G401 (cell line): Measurements from ENCODE around the gene NEDD4L. TPM values are rescaled to one million over a fixed set of nuclear protein-coding genes. Genes with fewer than 3 reads are reported as not detected.
"Not testable (repeated sequence)": the region's sequence is repeated elsewhere in the genome, so short reads cannot be mapped to it uniquely, and the experiment has no call there.

ENCODE experiments used
- DNase-seq: peaks from one replicate; pipeline ENCODE4 v3.0.0-alpha.2; 2015; ENCODE audit warnings: low spot score
- in situ Hi-C: cut with HindIII; loops from 2 replicates; pipeline ENCODE4 v1.10.0; 2016; ENCODE audit warnings: low sequenced_read_pairs, mixed read lengths
- total RNA-seq: library from RNA; depleted of rRNA; stranded (reverse); fragments of >200 nt; shearing (Covaris generic); gene quantifications from 2 replicates; pipeline ENCODE4 v1.2.3, GENCODE V29; 2014

The NEDD4L gene
- total RNA-seq, 1 experiment from 2014 or later, result 0.37 TPM

- no peak for DNase-seq
- in situ Hi-C loops, result no loop called here
These were observed 315.6 kb downstream of the NEDD4L start for GRCh38 chr18:58359620-58360019.

GRCh38 chr18:58360324-58360723 is 316.3 kb downstream of the NEDD4L start:
- no peak for DNase-seq
- in situ Hi-C loops, result no loop called here

DNA sequence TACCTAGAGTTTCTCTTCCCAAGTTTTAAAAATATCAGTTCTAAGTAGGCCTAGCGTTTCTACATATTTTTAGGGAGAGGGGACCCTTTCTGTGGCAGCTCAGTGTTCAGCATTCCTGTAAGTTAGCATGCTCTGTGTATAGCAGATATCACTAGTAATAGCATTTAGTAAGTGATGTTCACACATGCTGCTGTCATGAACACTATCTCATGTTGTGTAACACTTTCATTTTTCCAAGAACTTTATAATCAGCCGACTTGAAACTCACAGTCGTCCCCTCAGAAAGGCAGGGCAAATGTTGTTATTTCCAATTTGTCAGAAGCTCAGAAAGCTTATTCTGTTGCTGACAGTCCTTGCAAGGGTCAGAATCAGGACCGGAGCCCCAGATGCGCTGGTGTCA is 317.2 kb downstream of the NEDD4L start:
- in situ Hi-C loops, result no loop called here
- DNase-seq, result no peak

GRCh38 chr18:58362027-58362575 is 318.1 kb downstream of the NEDD4L start:
- no peak for DNase-seq
- in situ Hi-C loops, result no loop called here

DNA sequence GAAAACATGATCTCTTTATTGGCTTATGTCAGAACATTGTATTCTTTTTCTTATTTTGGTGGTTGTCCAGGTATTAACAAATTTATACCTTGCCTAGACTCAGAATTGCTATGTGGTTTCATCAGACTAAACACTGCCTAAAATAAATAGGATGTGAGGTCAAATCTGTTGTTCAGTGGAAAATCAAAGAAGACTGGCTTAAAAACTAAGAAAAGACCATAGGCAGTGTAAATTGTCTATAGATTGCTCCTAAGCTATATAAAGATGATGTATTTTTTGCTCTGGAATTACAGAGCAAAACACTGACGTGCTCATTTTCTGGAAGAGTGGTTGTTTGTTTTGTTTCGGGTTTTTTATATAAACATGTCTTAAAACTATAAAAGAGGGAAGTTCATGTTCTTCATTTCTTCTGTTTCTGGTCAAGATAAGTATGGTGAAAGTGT is 318.8 kb downstream of the NEDD4L start:
- in situ Hi-C loops, result no loop called here
- no peak for DNase-seq

DNA sequence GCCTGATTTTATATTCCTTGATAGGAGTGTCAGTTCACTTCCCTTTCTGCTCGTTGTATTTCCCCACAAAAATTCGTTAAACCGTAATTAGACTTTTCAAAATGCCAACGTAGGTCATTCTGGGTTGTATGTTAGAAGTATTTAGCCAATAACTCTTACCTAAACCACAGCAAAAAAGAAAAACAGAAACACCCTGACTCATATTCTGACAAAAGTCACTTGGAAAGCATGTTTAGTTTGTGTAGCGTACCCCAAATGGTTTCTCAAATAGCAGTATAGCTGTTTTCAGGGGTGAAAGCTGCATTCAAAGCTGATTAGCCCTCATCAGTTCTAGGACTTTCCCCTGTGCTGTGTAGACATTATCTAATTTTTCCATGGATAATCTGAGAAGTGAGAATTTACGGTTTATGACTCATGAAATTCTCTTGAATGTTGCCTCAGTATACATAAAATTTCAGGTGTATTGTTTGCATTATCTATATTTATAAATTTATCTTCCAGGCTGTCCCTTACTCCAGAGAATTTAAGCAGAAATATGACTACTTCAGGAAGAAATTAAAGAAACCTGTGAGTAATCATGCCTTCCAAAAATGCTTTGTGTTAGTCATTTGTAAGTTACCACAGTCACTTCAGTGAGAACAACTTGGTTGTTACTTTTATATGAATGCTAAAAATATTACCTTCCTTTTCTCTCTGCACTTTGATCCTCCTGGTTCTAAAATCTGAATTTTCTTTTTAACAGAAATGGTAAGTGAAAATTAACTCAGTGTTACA is 319.9 kb downstream of the NEDD4L start:
- in situ Hi-C loops, result no loop called here
- DNase-seq, result no peak

DNA sequence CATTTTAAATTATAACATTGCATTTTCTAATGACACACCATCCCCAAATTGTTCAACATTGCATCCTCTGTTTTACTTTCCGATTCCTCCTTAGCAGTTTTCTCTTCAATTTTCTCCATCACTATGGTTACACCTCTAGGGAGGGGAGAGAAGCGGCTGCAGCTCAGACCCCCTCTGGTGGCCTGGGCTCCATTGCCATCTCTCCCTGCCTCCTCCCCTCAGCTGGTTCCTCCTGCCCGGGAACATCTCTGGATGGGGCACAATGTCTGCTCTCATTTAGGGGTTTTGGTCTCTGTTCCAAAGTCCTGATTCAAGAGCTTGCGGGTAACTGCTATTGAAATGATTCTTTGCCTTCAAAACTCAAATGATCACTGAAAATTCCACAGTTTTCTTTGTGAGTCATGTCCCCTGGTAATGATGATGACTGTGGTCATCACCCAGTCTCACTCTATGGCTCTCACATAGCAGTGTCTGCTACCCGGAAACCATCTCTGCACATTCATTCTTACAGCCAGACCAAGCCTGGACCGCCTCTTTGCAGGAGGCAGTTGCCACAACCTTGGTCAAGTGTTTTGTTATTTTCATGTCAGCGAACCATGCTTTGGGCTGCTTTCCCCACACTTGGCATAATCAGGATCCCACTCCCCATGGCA is 321.0 kb downstream of the NEDD4L start:
- DNase-seq, result no peak
- in situ Hi-C loops, result no loop called here

GRCh38 chr18:58367425-58368140 is 323.6 kb downstream of the NEDD4L start:
- DNase-seq, result no peak
- in situ Hi-C loops, result no loop called here

GRCh38 chr18:58369616-58370015 is 325.6 kb downstream of the NEDD4L start:
- in situ Hi-C loops, result no loop called here
- DNase-seq, result no peak

DNA sequence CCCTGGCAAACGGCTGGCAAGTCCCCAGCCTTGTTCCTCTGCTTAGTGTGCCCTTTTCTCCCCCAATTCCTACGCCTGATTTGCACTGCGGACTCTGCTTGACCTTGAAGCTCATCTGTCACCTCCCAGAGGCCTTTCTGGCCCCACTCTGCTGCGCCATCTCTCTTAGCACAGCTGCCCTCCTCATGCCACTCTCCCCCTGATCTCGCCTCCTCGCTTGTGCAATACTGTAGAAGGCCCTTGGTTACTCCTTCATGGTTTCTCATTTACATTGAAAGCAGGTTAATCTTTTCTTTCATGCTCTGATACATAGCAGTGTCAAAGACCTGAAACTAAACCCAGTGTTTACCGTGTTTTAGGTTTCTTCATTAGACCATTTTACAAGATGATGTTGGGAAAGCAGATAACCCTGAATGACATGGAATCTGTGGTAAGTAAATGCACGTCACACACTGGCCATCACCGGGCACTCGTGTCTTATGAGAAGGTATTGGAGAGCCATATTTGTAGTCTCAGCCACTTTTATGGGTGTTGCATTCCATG is 326.1 kb downstream of the NEDD4L start:
- in situ Hi-C loops, result no loop called here
- no peak for DNase-seq

DNA sequence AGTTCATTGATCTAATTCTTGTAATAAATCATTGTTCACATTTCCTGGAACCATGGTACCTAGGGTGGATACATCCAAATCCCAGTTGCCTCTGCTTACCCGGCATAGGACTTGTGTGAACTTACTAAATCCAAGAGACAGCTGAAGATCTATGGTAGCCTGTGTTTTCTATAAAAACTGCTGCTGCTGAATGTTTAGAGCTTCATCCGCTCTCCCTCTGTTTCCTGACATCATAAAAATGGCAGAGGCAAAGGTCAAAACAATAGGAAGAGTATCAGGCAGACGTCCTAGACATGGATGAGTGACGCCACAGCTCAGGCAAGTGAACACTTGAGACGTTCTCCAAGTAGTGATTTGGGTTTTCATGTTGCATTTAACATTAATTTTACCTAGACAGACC is 326.6 kb downstream of the NEDD4L start:
- no peak for DNase-seq
- in situ Hi-C loops, result no loop called here

- in situ Hi-C loops, result no loop called here
- DNase-seq, result no peak
These were observed 329.5 kb downstream of the NEDD4L start for GRCh38 chr18:58373481-58373880.

- DNase-seq, result no peak
- in situ Hi-C loops, result no loop called here
These were observed 331.0 kb downstream of the NEDD4L start for GRCh38 chr18:58375051-58375450.

DNA sequence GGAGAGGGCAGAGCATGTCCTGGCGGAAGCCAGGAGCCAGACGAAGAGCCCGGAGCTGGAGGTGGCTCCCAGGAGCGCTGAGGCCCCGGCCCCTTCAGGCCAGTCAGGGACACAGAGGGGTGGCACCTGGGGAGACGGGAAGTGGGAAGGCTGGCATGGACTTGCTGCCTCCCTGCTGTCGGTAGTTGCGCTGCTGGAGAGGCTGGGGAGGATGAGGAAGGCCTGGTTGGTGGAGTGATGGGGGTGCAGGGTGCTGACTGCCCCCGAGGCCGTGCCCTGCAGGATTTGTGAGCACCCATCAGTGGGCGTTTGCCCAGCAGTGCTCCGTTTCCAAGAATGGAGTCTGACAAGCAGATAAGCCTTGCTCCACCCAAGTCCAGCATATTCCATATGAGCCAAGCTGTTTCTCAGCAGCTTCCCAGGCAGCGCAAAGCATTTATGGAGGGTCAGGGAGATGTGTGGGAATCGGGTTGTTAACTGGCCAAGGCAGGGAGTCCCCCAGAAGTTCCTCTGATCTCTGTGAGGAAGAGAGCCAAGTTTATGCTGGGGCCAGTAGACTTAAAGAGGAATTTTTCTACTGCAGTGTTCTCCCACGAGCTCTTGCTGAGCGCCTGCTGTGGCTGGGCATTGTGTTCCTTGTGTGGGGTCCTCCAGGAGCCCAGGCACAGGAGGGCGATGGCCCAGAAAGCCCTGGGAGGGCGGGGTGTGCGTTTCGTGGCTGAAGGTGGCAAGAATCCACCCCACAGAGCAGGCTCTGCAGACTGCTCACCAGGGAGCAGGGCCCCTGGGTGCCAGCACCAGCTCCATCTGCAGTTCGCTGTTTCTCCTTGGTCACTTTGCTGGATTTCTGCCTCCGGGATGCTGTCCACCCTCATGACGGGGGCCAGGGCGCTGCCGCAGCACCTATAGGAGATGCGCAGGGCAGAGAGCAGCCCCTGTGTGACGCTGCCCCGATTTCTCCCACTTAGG is 334.7 kb downstream of the NEDD4L start:
- no peak for DNase-seq
- in situ Hi-C loops, result no loop called here

DNA sequence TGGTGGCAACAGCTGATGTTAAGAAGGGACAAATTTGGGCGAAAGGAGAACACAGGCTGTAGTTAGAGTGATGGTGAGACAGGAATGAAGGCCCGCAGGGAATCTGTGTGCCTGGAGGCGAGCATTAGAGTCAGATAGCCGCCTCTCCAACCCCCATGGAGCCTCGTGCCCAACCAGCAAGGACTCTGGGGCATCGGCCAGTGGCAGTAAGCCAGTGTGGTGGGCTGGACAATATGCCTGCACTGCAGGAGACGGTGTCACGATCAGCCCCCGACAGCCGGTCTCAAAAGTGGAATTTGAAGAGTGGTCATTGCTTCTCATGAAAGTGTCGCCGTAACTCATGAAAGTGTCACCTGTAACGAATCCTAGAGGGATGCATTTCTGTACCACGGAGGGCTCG is 335.4 kb downstream of the NEDD4L start:
- DNase-seq, result peak; percentile 53
- in situ Hi-C loops, result no loop called here

GRCh38 chr18:58380113-58380512 is 336.1 kb downstream of the NEDD4L start:
- DNase-seq, in situ Hi-C loops: not testable (repeated sequence)

DNA sequence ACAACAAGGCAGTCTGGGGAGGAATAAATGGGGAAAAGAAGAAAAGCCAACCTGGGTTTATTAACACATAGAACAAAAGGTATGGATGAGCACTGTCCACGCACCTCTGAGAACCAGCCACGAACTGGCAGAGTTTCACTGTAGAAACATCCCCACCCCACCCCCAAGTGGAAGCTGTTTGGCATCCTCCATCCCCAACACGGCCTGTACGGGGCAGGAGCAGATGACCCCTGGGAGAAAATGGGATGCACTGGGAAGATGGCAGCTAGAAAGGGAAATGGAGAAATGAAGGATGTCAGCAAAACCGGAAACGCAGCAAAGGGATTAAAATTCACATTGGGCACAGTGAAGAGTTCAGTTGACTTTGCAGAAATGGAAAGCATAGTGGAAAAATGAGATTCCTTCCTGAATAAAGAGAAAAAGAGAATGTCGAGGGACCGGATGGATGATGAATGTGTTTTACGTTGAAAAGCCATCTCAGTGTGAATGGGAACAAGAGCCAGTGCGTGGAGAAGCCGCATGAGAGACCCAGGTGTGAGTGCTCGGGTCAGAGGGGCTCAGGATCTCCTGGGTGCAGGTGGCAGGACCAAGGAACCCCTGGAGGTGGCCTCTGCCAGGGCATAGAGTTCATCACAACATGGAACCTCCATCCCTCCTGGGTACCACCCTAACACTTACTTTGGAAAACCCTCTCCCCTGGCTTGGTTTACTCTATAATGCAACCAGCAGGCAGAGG is 337.8 kb downstream of the NEDD4L start:
- in situ Hi-C loops, result no loop called here
- no peak for DNase-seq

DNA sequence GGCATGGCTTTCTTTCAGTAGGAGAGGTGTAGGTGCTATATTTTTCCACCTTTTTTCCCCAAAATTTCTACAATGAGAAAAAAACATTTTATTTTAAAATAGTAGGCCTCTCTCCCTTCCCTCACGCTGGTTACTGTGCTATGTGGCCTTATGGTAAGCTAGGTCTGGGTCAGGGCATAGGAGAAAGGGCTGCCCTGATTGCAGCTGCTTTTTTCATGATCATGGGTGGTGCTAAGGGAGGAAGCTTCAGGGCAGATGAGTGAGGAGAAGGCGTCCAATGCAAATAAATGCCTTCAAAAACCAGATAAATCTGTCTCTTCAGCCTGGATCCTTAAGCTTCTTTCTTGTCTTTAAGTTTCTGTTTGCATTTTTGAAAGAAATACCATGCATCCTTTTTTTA is 338.4 kb downstream of the NEDD4L start:
- DNase-seq, result no peak
- in situ Hi-C loops, result no loop called here
